A549 (cell line): Measurements from ENCODE around the gene GM2A. TPM values are rescaled to one million over a fixed set of nuclear protein-coding genes. Genes with fewer than 3 reads are reported as not detected.

ENCODE experiments used
- ATAC-seq, 2 experiments: fragments of 200-7000 bp in 1 of 2; fragments of >200 bp in 1 of 2; cut with Nextera tagmentation in 1 of 2; cut with Tn5 transposase in 1 of 2; 3 replicates each; pipeline versions ENCODE4 v1.8.0 to v1.9.1; 2018 to 2020; ENCODE audit warnings: mild to moderate bottlenecking in 1 of 2, moderate library complexity in 1 of 2
- CTCF ChIA-PET: fragments of 300-600 bp; sonication (Branson Sonifier 250); formaldehyde crosslinking; extraction: SDS; loops from one replicate; lab custom pipeline; 2021; ENCODE audit warnings: antibody characterized with exemption, inconsistent platforms; lab: Yijun Ruan, JAX
- POLR2A ChIA-PET: fragments of 350-600 bp; formaldehyde crosslinking; extraction: SDS; loops from one replicate; lab custom pipeline; 2021; ENCODE audit warnings: antibody characterized with exemption, inconsistent platforms; lab: Yijun Ruan, JAX
- DNase-seq, 2 experiments: peaks; one replicate each; pipeline versions ENCODE4 v3.0.0 to v3.0.0-alpha.2; 2011 to 2016; ENCODE audit warnings: low read depth in 1 of 2, low spot score in 1 of 2
- FAIRE-seq: peaks from 2 replicates; lab custom pipeline; 2011; peaks lifted over from hg19 to GRCh38; lab: Jason Lieb, UNC
- H3K27ac ChIP-seq, 2 experiments: fragments of >200 bp; sonication (Bioruptor Twin); formaldehyde crosslinking; 3 replicates each; pipeline ENCODE4 v1.5.1; 2016 to 2017
- H3K4me1 ChIP-seq: fragments of >200 bp; sonication (Bioruptor Twin); formaldehyde crosslinking; 3 replicates; pipeline ENCODE4 v1.6.1; 2016
- H3K4me2 ChIP-seq: fragments of >200 bp; sonication (Bioruptor Twin); formaldehyde crosslinking; 3 replicates; pipeline ENCODE4 v1.6.1; 2016
- H3K4me3 ChIP-seq: fragments of >200 bp; sonication (Bioruptor Twin); formaldehyde crosslinking; 3 replicates; pipeline ENCODE4 v1.5.1; 2016
- H3K9me3 ChIP-seq: fragments of >200 bp; sonication (Bioruptor Twin); formaldehyde crosslinking; 3 replicates; pipeline ENCODE4 v1.6.1; 2016
- CBX2 ChIP-seq: fragments of 200-600 bp; sonication (generic); IDR thresholded peaks from 2 replicates; pipeline ENCODE4 v1.6.1; 2016; ENCODE audit warnings: low read depth, mild to moderate bottlenecking, borderline replicate concordance
- CEBPB ChIP-seq, 2 experiments: fragments of >200 bp in 1 of 2; sonication (Bioruptor Twin) in 1 of 2; formaldehyde crosslinking in 1 of 2; IDR thresholded peaks; 2 replicates each; pipeline ENCODE4 v1.6.1; 2012 to 2016
- FOXS1 ChIP-seq: fragments of 250-450 bp; sonication (Bioruptor Pico); IDR thresholded peaks from 2 replicates; pipeline ENCODE4 v1.5.0; 2020; ENCODE audit warnings: mild to moderate bottlenecking, moderate library complexity
- HEYL ChIP-seq: fragments of 250-450 bp; sonication (Bioruptor Pico); IDR thresholded peaks from 2 replicates; pipeline ENCODE4 v1.8.0; 2021; ENCODE audit warnings: mild to moderate bottlenecking, moderate library complexity
- KDM1A ChIP-seq: fragments of 200-600 bp; sonication (generic); IDR thresholded peaks from 2 replicates; pipeline ENCODE4 v1.6.1; 2016; ENCODE audit warnings: low read depth, mild to moderate bottlenecking
- NFE2L2 ChIP-seq: fragments of 150-350 bp; conservative IDR thresholded peaks from 2 replicates; pipeline ENCODE4 v1.6.1; 2014; ENCODE audit warnings: low read length
- POLR2AphosphoS2 ChIP-seq: conservative IDR thresholded peaks from 2 replicates; pipeline ENCODE4 v1.6.1; 2012; ENCODE audit warnings: low read length, improper control_type of control experiment, inconsistent platforms
- RAD21 ChIP-seq, 2 experiments: fragments of >200 bp in 1 of 2; sonication (Bioruptor Twin) in 1 of 2; formaldehyde crosslinking in 1 of 2; IDR thresholded peaks in 1 of 2; conservative IDR thresholded peaks in 1 of 2; 2 replicates in 1 of 2; 3 replicates in 1 of 2; pipeline ENCODE4 v1.6.1; 2012 to 2018; ENCODE audit warnings: inconsistent platforms in 1 of 2
- SMC3 ChIP-seq: fragments of >200 bp; sonication (Bioruptor Twin); formaldehyde crosslinking; IDR thresholded peaks from 3 replicates; pipeline ENCODE4 v1.6.1; 2018; ENCODE audit warnings: inconsistent platforms
- WGBS: methylation state at CpG from one replicate; pipeline ENCODE4 v1.1.6; 2017; ENCODE audit errors: missing lambda C conversion rate; 5-methylcytosine and 5-hydroxymethylcytosine counted together
- polyA plus RNA-seq, 4 experiments: library from polyadenylated mRNA; depleted of rRNA in 3 of 4; stranded (reverse); fragments of >200 nt; fragmentation: RNase III in 1 of 4; extraction: RNeasy Plus Mini Kit Qiagen cat#74134 plus additional on column Dnase treatment in 1 of 4; gene quantifications; 2 replicates in 3 of 4; 3 replicates in 1 of 4; pipeline ENCODE4 v1.2.3, GENCODE V29; 2011 to 2017
- TF ChIP-seq, protein P1 (sequence below): fragments of 250-450 bp; sonication (Bioruptor Pico); IDR thresholded peaks from 2 replicates; pipeline ENCODE4 v1.5.0; 2021; ENCODE audit warnings: mild to moderate bottlenecking, moderate library complexity, borderline replicate concordance
- TF ChIP-seq, protein P2 (sequence below): fragments of >200 bp; sonication (Bioruptor Twin); formaldehyde crosslinking; IDR thresholded peaks from 3 replicates; pipeline ENCODE4 v1.5.1; 2016
- TF ChIP-seq, protein P3 (sequence below): IDR thresholded peaks from 2 replicates; pipeline ENCODE4 v1.6.1; 2012

GM2A gene
- polyA plus RNA-seq, 2 of the 4 experiments (the other 2 are of a cell fraction): 9.6 to 17.4 TPM

DNA sequence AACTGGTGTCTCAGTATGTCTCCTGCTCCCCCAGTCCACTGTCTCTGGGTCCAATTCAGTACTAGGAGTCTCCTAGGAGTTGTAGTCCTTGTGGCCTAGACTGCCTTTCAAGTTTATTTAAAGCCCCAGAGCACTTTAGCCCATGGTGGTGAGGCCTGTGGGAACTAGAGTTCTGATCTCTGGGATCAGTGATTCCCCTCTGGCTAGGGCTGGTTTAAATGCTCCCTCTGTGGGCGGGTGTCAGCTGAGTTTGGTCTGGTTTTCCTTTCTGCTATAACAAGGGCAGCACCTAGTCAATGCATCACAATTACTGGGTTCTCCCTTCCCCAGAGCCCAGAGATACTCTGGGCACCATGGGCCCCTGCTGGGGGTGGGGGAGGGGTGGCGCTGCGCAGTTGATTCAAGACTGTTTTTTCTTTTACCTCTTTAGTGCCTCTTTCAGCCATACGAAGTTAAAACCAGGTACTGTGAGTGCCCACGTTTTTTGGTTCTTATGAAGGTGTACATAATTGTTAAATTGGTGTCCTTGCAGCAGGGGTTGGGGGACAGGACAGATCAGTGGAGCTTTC is 59.9 kb downstream of the GM2A start (continued):
- TF ChIP-seq CBX2 (no peak), SMC3 (no peak)
- TF ChIP-seq, protein P1, sequence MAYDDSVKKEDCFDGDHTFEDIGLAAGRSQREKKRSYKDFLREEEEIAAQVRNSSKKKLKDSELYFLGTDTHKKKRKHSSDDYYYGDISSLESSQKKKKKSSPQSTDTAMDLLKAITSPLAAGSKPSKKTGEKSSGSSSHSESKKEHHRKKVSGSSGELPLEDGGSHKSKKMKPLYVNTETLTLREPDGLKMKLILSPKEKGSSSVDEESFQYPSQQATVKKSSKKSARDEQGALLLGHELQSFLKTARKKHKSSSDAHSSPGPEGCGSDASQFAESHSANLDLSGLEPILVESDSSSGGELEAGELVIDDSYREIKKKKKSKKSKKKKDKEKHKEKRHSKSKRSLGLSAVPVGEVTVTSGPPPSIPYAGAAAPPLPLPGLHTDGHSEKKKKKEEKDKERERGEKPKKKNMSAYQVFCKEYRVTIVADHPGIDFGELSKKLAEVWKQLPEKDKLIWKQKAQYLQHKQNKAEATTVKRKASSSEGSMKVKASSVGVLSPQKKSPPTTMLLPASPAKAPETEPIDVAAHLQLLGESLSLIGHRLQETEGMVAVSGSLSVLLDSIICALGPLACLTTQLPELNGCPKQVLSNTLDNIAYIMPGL: no peak
- TF ChIP-seq, protein P2, sequence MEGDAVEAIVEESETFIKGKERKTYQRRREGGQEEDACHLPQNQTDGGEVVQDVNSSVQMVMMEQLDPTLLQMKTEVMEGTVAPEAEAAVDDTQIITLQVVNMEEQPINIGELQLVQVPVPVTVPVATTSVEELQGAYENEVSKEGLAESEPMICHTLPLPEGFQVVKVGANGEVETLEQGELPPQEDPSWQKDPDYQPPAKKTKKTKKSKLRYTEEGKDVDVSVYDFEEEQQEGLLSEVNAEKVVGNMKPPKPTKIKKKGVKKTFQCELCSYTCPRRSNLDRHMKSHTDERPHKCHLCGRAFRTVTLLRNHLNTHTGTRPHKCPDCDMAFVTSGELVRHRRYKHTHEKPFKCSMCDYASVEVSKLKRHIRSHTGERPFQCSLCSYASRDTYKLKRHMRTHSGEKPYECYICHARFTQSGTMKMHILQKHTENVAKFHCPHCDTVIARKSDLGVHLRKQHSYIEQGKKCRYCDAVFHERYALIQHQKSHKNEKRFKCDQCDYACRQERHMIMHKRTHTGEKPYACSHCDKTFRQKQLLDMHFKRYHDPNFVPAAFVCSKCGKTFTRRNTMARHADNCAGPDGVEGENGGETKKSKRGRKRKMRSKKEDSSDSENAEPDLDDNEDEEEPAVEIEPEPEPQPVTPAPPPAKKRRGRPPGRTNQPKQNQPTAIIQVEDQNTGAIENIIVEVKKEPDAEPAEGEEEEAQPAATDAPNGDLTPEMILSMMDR: no peak

DNA sequence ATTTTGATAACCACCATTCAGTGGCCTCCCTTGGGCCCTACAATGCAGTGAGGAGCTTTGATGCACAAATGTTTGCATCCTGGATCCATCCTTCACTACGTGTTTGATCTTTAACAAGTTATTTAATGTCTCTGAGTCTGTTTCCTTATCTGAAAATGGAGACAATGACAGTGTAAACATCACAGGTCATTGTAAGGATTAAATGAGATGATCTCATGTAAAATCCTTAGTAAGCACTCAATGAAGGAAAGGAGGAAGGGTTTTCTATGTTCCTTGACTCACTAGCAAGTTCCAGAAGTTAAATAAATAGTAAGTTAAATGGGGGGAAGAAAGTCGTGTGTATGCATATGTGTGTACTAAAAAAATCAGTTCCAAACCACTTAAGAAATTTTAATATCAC is 60.4 kb downstream of the GM2A start:
- peaks cover 4% of the 10 kb centered on the region; the same call in 2 of the 3 replicates for H3K9me3 ChIP-seq
- ATAC-seq (no peak), FAIRE-seq (peak; percentile 13), DNase-seq (no peak)
- H3K4me1 ChIP-seq: no peaks in the 10 kb centered on the region
- WGBS: 2% methylated on average over 2 of the region's 2 CpGs
- POLR2A ChIA-PET: no interaction called here
- no peak for TF ChIP-seq POLR2AphosphoS2
- TF ChIP-seq, protein P3, sequence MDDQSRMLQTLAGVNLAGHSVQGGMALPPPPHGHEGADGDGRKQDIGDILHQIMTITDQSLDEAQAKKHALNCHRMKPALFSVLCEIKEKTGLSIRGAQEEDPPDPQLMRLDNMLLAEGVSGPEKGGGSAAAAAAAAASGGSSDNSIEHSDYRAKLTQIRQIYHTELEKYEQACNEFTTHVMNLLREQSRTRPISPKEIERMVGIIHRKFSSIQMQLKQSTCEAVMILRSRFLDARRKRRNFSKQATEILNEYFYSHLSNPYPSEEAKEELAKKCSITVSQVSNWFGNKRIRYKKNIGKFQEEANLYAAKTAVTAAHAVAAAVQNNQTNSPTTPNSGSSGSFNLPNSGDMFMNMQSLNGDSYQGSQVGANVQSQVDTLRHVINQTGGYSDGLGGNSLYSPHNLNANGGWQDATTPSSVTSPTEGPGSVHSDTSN: no peak
- CTCF ChIA-PET: interaction anchor here (1.4 kb wide), 1 partner anchor 339 kb away, joined by 4 read pairs; no protein-coding TSS in a partner anchor
- no peak overlapping the region for H3K27ac ChIP-seq
- no peak overlapping the region for H3K4me3 ChIP-seq
- H3K4me2 ChIP-seq: no peak overlapping the region

DNA sequence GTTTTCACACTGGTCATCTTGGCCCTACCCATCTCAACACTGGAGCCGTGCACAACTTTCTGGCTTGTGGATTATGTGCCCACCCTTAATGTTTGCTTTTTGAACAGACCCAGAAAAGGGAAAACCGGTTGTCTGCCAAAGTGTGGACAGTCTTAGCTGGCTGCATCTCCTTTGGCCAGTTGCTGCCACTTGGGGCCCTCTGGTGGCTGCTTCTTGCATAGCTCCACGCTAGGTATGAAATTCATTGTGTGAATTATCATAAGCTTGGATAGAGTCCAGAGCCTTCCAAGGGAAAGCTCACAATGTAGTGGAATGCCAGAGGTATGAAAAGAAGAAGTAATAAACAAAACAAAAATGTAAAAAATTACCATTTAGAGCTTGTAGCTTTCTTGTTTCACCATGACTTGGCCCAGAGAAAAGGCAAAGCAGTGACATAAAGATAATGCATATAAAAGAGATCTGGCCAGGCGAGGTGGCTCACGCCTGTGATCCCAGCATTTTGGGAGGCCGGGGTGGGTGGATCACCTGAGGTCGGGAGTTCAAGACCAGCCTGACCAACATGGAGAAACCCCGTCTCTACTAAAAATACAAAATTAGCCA is 63.1 kb downstream of the GM2A start:
- ChIA-PET POLR2A (interaction anchor here (0.5 to 0.6 kb wide), 2 partner anchors 64 to 424 kb away, joined by 3 to 4 read pairs; partner anchors contain the start of gene GM2A), CTCF (interaction anchor here (0.6 to 2.2 kb wide), 14 partner anchors 11 to 341 kb away, joined by 3 to 9 read pairs (median 4); partner anchors contain the start of genes CCDC69 and GM2A)
- H3K9me3 ChIP-seq: peaks cover 4% of the 10 kb centered on the region; the same call in 2 of the 3 replicates
- FAIRE-seq: no peak
- H3K4me2 ChIP-seq: no peak overlapping the region
- no peak overlapping the region for H3K4me3 ChIP-seq
- H3K27ac ChIP-seq: no peak overlapping the region
- DNase-seq: peak; percentile 62 to 77
- TF ChIP-seq, protein P2: peak; percentile 64
- no peak for TF ChIP-seq NFE2L2
- TF ChIP-seq CEBPB (IDR thresholded peaks at IDR 0.05): no peak
- peak; percentile 67 for TF ChIP-seq SMC3
- no peak for TF ChIP-seq POLR2AphosphoS2
- no peak for TF ChIP-seq KDM1A
- no peak for TF ChIP-seq FOXS1 (CRISPR knock-in tag)
- TF ChIP-seq HEYL: no peak
- TF ChIP-seq RAD21 (conservative IDR thresholded peaks at IDR 0.05 in 1 of 2, IDR thresholded peaks at IDR 0.05 in 1 of 2): peak; percentile 61 to 76
- 36% methylated on average over 8 of the region's 8 CpGs for WGBS
- H3K4me1 ChIP-seq: no peaks in the 10 kb centered on the region
- ATAC-seq: peak; percentile 82 to 95
